ENCODE data around the gene ZNF579.
"Not testable (repeated sequence)": the region's sequence is repeated elsewhere in the genome, so short reads cannot be mapped to it uniquely, and the experiment has no call there.

Gene ZNF579

GRCh38 chr19:55599468-55599841 lies 18.8 kb upstream of the ZNF579 start, which contains the start of gene FIZ1:
Gene FIZ1, minus strand, starts transcription at chr19:55599517. Its CDS starts 1,652 bp downstream, at chr19:55597865.
- in situ Hi-C loops (cut with HindIII; ENCODE audit: low pct_ligation_motif_present, low pct_unique_long_range_greater_than_20kb, low sequenced_read_pairs) = no loop called here
- DNase-seq = peak; percentile 96

DNA sequence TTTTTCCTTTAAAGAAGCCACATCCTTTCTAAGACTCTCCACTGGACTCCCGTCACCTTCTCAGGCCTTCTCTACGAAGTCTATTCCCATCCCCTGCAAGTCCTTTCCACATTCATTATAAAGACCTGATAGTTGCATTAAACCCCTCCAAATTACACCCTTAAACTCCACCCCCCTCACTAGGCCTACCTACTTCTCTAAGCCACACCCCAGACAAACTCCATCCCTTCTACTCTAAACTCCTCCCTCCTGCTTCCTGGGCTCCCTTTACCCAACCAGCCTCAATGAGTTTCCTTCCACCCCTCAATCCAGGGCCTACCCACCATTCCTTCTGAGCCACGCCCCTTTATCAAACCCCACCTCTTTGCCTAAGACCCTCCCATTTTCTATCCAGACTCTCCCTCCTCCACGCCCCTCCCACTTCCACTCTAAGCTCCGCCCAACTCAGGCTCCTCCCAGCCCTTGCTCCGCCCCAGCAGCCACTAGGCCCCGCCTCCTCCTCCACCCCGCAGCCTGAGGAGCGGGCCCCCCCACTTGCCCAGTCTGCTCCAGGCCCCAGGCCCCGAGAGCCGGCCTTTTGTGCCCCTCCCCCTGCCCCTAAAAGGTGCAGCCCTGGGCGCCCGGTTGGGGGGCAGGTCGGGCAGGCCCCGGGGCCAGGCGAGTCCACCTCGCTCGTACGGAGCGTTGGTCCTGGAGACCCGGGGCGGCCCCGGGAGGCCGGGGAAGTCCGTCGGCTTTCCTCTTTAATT lies 18.2 kb upstream of the ZNF579 start:
- in situ Hi-C loops (cut with HindIII; ENCODE audit: low pct_ligation_motif_present, low pct_unique_long_range_greater_than_20kb, low sequenced_read_pairs) = no loop called here
- peak; percentile 93 for DNase-seq

DNA sequence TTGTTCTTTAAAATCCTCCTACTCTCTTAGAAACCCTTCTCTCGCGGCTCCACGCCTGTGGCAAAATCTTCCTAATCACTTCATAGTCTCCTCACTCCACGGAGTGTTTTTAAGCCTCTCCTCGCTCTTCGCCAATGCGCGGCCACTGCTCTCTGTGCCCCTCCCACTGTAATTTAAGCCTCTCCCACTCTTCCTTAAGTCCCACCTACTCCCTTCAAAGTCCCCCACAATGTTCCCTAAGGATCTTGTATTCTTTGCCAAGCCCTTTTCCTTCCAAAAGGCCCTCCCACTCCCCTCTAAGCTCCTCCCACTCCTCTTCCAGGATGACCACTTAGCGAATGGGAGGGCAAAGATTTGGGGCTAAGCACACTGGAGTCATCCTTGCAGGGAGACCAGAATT lies 17.4 kb upstream of the ZNF579 start:
- in situ Hi-C loops (cut with HindIII; ENCODE audit: low pct_ligation_motif_present, low pct_unique_long_range_greater_than_20kb, low sequenced_read_pairs) = no loop called here
- DNase-seq = no peak

DNA sequence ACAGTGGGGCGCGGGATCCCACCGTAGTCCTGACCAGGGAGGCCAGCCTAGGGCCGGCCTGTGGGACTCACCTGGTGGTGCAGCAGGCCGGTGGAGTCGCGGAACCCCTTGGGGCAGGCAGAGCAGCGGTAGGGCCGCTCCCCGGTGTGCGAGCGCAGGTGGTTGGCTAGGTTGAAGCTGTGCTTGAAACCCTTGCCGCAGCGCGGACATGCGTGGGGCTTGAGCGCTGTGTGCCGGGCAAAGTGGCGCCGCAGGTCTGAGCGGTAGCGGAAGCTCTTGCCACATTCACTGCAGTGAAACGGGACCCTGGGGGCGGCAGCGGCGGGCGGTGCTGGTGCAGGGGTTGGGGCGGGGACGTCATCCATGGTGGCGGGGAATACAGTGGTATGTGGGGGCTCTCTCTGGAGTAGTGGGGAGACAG lies 16.9 kb upstream of the ZNF579 start:
- in situ Hi-C loops (cut with HindIII; ENCODE audit: low pct_ligation_motif_present, low pct_unique_long_range_greater_than_20kb, low sequenced_read_pairs) = no loop called here
- DNase-seq = no peak

DNA sequence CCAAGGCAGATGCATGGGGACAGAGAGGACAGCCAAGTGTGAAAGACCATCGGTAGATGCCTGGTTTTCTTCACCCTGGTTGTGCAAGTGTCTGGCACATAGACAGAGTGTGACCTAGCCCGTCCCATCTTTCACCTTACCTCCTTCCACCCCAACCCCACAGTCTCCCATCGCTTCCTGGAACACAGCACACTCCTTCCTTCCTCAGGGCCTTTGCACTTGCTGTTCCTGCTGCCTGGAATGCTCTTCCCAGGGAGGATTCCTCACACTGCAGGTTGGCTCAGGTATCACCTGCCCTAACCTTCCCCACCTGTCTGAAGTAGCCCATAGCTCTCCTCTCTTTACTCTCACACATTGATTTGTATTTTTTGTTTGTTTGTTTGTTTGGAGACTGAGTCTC lies 15.7 kb upstream of the ZNF579 start:
- in situ Hi-C loops (cut with HindIII; ENCODE audit: low pct_ligation_motif_present, low pct_unique_long_range_greater_than_20kb, low sequenced_read_pairs) = no loop called here

DNA sequence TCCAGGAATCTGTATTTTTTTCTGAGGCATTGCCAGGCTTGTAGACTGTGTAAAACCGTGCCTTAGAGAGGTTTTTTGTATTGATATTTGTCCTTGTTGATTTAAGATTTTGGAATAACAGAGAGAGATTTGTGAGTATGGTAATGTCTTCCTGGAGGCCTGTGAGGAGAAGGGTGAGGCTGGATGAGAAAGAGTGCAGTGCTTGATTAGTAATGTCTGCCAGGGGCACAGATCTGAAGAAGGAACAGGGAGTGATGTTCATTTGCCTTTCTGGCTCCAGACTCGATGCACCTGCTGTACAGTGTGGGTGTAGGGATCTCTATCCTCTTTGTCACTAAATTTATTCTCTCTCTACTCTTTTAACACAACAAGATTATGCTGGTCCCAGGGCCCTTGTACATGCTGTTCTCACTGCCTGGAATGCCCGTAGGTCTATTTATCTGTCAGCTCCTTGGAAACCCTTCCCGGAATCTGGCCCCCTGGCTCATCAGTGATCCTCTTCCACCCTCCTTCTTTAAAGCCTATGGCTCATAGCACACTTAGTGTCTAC lies 14.4 kb upstream of the ZNF579 start:
- no peak for DNase-seq
- in situ Hi-C loops (cut with HindIII; ENCODE audit: low pct_ligation_motif_present, low pct_unique_long_range_greater_than_20kb, low sequenced_read_pairs) = no loop called here

More for the DNA sequence above, 15.7 kb upstream of the ZNF579 start:
- DNase-seq = no peak

GRCh38 chr19:55593096-55593772 lies 12.6 kb upstream of the ZNF579 start:
- in situ Hi-C loops (cut with HindIII; ENCODE audit: low pct_ligation_motif_present, low pct_unique_long_range_greater_than_20kb, low sequenced_read_pairs) = no loop called here

DNA sequence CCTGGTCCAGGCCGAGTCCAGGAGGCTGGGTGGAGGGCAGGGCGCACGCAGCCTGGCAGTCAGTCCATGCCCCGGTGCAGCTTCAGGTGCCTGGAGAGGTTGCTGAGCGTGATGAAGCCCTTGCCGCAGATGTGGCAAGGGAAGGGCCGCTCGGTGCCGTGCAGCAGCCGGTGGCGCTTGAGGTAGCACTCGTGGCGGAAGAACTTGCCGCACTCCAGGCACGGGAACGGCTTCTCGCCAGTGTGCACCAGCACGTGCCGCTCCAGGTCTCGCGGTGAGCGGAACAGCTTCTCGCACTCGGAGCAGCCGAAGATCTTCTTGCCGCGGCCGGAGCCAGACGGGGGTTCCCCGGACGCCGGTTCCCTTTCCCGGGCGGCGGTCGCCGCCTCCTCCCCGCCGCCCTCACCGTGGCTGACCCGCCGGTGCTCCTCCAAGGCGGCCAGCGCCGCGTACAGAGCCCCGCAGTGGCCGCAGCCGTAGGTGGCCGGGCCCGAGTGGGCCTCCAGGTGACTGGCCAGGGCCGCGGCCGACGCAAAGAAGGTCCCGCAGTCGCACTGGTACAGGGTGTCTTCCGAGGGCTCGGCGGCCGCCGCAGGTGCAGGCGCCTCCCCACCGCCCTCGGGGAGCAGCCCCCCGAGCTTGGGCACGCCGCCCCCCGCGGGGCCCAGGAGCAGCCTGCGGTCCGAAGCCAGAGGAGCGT lies 11.9 kb upstream of the ZNF579 start:
- in situ Hi-C loops (cut with HindIII; ENCODE audit: low pct_ligation_motif_present, low pct_unique_long_range_greater_than_20kb, low sequenced_read_pairs) = no loop called here
- no peak for DNase-seq

More at GRCh38 chr19:55593096-55593772, 12.6 kb upstream of the ZNF579 start:
- no peak for DNase-seq

GRCh38 chr19:55591555-55591954 lies 10.9 kb upstream of the ZNF579 start:
- no peak for DNase-seq
- in situ Hi-C loops (cut with HindIII; ENCODE audit: low pct_ligation_motif_present, low pct_unique_long_range_greater_than_20kb, low sequenced_read_pairs) = no loop called here

DNA sequence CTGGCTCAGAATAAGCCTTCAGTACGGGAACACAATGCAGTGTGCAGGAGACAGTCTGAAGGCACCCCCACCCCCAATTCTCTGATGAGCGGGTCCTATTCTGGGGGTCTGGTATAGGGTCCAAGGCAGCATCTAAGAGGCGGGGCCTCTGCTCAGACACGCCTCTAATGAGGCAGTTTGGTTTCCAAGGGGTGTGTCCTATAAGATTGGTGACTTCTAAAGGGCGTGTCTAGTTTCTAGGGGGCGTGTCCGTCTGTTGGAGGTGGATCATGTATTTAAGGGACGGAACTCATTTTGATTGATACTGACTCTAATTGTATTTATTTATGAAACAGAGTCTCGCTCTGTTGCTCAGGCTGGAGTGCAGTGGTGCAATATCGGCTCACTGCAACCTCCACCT lies 10.0 kb upstream of the ZNF579 start:
- DNase-seq = no peak
- in situ Hi-C loops (cut with HindIII; ENCODE audit: low pct_ligation_motif_present, low pct_unique_long_range_greater_than_20kb, low sequenced_read_pairs) = no loop called here

DNA sequence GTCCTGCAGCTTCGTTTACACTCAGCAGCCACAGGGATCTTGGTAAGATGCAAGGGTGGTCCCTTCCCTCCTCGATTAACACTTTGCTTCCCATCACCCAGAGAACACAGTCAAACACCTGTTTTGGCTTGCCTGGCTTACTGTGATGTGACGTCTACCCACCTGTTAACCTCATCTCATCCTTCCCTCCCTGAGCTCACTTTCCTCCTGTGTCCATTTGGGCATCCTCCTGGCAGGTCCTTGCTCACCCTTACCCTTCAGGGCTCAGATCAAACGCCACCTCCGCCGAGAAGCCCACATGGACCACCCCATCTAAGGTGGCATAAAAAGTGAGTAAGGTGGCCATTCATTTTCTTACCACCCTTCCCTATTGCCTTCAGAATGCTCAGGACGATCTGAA lies 9.5 kb upstream of the ZNF579 start:
- in situ Hi-C loops (cut with HindIII; ENCODE audit: low pct_ligation_motif_present, low pct_unique_long_range_greater_than_20kb, low sequenced_read_pairs) = no loop called here
- no peak for DNase-seq

DNA sequence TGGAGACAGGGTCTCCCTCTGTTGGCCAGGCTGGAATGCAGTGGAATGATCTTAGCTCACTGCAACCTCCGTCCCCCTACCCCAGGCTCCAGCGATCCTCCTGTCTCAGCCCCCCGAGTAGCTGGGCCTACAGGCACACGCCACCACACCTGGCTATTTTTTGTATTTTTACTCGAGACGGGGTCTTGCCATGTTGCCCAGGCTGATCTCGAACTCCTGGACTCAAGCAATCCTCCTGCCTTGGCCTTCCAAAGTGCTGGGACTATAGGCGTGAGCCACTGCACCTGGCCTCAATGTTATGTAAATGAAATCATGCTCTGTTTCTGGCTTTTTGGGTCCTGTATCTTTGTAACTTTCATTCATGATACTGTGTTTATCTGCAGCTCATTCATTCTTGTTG lies 8.1 kb upstream of the ZNF579 start:
- DNase-seq = no peak
- in situ Hi-C loops (cut with HindIII; ENCODE audit: low pct_ligation_motif_present, low pct_unique_long_range_greater_than_20kb, low sequenced_read_pairs) = no loop called here

DNA sequence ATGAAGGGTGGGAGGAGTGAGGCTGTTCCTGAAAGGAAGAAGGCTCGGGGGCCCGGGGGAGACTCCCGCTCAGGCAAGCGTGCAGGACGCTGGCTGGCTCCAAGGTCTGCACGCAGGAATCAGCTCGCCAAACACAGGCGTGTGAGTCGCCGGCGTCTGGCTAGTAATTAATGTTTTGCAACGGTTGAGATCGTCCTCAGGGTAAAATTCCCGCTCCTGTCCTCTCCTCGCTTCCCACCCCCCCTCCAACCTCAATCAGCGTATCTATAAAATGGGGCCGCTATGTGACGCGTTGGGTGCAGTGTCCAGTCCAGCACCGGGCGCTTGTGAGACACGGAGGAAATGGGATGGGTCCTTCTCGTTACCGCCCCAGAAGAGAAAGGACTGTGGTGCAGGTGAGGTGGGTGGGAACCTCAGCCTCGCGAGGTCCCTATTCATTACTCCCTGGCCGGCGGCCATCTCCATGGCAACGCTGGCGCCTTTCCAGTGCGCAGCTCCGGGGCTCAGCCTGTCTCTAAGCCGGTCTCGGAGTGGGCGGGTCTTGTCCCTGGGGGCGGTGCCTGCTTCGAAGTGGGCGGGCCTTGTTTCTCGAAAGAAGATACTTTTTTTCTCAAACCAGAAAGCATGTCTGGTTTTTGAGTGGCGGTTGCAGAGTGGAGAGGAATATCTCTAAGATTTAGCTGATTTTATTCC lies 6.5 kb upstream of the ZNF579 start:
- peak; percentile 94 for DNase-seq
- in situ Hi-C loops (cut with HindIII; ENCODE audit: low pct_ligation_motif_present, low pct_unique_long_range_greater_than_20kb, low sequenced_read_pairs) = no loop called here

GRCh38 chr19:55585658-55586339 lies 5.2 kb upstream of the ZNF579 start:
- DNase-seq = peak; percentile 80
- in situ Hi-C loops (cut with HindIII; ENCODE audit: low pct_ligation_motif_present, low pct_unique_long_range_greater_than_20kb, low sequenced_read_pairs) = no loop called here

- no peak for DNase-seq
- in situ Hi-C loops (cut with HindIII; ENCODE audit: low pct_ligation_motif_present, low pct_unique_long_range_greater_than_20kb, low sequenced_read_pairs) = no loop called here
Measured at GRCh38 chr19:55584871-55585270, 4.2 kb upstream of the ZNF579 start.

DNA sequence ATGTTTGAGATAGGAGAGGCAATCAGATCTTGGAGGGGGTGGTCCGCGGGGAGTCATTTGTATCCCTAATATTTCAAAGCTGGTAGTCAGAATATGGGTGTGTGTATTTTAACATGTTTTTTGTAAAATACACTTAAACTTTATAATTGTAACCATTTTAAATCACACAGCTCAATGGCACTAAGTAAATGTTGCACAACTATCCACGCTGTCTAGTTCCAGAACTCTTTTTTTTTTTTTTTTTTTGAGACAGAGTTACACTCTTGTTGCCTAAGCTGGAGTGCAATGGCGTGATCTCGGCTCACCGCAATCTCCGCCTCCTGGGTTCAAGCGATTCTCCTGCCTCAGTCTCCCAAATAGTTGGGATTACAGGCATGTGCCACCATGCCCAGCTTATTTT lies 3.2 kb upstream of the ZNF579 start:
- DNase-seq; in situ Hi-C loops (cut with HindIII; ENCODE audit: low pct_ligation_motif_present, low pct_unique_long_range_greater_than_20kb, low sequenced_read_pairs): not testable (repeated sequence)

- DNase-seq; in situ Hi-C loops (cut with HindIII; ENCODE audit: low pct_ligation_motif_present, low pct_unique_long_range_greater_than_20kb, low sequenced_read_pairs): not testable (repeated sequence)
Measured at GRCh38 chr19:55582284-55582683, 1.6 kb upstream of the ZNF579 start.

DNA sequence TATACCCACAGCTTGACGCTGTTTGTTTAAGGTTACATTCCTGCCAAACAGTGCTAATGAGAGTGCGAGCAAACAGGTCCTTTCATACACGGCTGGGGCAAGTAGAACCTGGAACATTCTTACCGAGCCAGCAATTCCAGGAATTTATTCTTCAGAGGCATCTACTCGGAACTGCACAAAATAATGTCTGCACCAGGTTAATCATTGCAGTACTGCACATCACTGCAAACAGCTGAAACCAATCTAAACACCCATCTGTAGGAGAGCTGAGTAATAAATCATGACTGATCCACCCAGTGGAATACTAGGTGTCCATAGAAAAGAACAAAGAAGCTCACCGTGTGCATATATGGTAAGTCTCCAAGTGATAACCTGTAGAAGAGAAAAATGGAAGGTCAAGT lies 1.2 kb upstream of the ZNF579 start:
- in situ Hi-C loops (cut with HindIII; ENCODE audit: low pct_ligation_motif_present, low pct_unique_long_range_greater_than_20kb, low sequenced_read_pairs) = no loop called here
- peak; percentile 88 for DNase-seq

Data from ACHN (cell line).